A673 (cell line): ENCODE results near the gene AGAP2. TPM values are rescaled to one million over a fixed set of nuclear protein-coding genes. Genes with fewer than 3 reads are reported as not detected.

Source experiments
- BruUV-seq: library from RNA; stranded (reverse); fragments of 400-500 nt; replicated peaks from 2 replicates; lab custom pipeline; 2021; lab: Mats Ljungman, UMichigan
- CTCF ChIA-PET: fragments of 300-600 bp; sonication (Branson Sonifier 250); formaldehyde crosslinking; loops from one replicate; lab custom pipeline; 2022; ENCODE audit warnings: antibody characterized with exemption; lab: Charles Lee
- POLR2A ChIA-PET: fragments of 300-600 bp; sonication (Branson Sonifier 250); formaldehyde crosslinking; loops from one replicate; lab custom pipeline; 2022; ENCODE audit warnings: antibody characterized with exemption; ENCODE audit not compliant: low non-redundant PET; lab: Charles Lee
- DNase-seq: peaks from one replicate; pipeline ENCODE4 v3.0.0-alpha.2; 2015; ENCODE audit warnings: low spot score
- H3K27ac ChIP-seq: fragments of 200-600 bp; sonication (generic); 2 replicates; pipeline ENCODE4 v1.5.1; 2016; ENCODE audit warnings: mixed run types, low read depth, mild to moderate bottlenecking, mixed read lengths, antibody characterized with exemption, low read length; ENCODE audit not compliant: poor library complexity, severe bottlenecking
- H3K27me3 ChIP-seq: fragments of 200-600 bp; sonication (generic); replicated peaks from 2 replicates; pipeline ENCODE4 v1.6.1; 2017; ENCODE audit warnings: mixed run types, low read depth, mild to moderate bottlenecking, mixed read lengths, antibody characterized with exemption, low read length; ENCODE audit not compliant: insufficient read depth, poor library complexity
- H3K36me3 ChIP-seq: fragments of 200-600 bp; sonication (generic); 2 replicates; pipeline ENCODE4 v1.6.1; 2016; ENCODE audit warnings: mixed run types, mild to moderate bottlenecking, mixed read lengths, antibody characterized with exemption, low read length; ENCODE audit not compliant: insufficient read depth, poor library complexity, severe bottlenecking
- H3K4me1 ChIP-seq: fragments of 200-600 bp; sonication (generic); 2 replicates; pipeline ENCODE4 v1.6.1; 2017; ENCODE audit warnings: mixed run types, mild to moderate bottlenecking, mixed read lengths, antibody characterized with exemption, low read length; ENCODE audit not compliant: insufficient read depth, poor library complexity, severe bottlenecking
- H3K4me3 ChIP-seq: fragments of 200-600 bp; sonication (generic); 2 replicates; pipeline ENCODE4 v1.5.1; 2016; ENCODE audit warnings: low read depth, mixed run types, mild to moderate bottlenecking, mixed read lengths, low read length; ENCODE audit not compliant: poor library complexity, severe bottlenecking
- H3K9me3 ChIP-seq: fragments of 200-600 bp; sonication (generic); 2 replicates; pipeline ENCODE4 v1.6.1; 2016; ENCODE audit warnings: mixed run types, low read depth, mild to moderate bottlenecking, mixed read lengths, antibody characterized with exemption, low read length; ENCODE audit not compliant: poor library complexity, severe bottlenecking
- EZH2 ChIP-seq: fragments of 200-600 bp; sonication (generic); IDR thresholded peaks from 2 replicates; pipeline ENCODE4 v1.6.1; 2017; ENCODE audit warnings: borderline replicate concordance, low read depth, mild to moderate bottlenecking, mixed read lengths, antibody characterized with exemption, low read length; ENCODE audit not compliant: poor library complexity, severe bottlenecking
- intact Hi-C: fragments of 100-400 bp; cut with micrococcal nuclease; formaldehyde crosslinking; loops from one replicate; pipeline ENCODE4 v1.10.0; 2022; ENCODE audit not compliant: unreplicated experiment
- total RNA-seq: library from RNA; stranded (reverse); gene quantifications from 2 replicates; pipeline ENCODE4 v1.2.3, GENCODE V29; 2021
- TF ChIP-seq, protein P1 (sequence below): fragments of 300-800, 200-600 bp; sonication (generic); conservative IDR thresholded peaks from 2 replicates; pipeline ENCODE4 v1.5.1; 2017; ENCODE audit warnings: low read depth, mild to moderate bottlenecking, antibody characterized with exemption, low read length, moderate library complexity, mixed read lengths

The AGAP2 gene
- total RNA-seq, 1 experiment from 2014 or later, result 4.0 TPM

DNA sequence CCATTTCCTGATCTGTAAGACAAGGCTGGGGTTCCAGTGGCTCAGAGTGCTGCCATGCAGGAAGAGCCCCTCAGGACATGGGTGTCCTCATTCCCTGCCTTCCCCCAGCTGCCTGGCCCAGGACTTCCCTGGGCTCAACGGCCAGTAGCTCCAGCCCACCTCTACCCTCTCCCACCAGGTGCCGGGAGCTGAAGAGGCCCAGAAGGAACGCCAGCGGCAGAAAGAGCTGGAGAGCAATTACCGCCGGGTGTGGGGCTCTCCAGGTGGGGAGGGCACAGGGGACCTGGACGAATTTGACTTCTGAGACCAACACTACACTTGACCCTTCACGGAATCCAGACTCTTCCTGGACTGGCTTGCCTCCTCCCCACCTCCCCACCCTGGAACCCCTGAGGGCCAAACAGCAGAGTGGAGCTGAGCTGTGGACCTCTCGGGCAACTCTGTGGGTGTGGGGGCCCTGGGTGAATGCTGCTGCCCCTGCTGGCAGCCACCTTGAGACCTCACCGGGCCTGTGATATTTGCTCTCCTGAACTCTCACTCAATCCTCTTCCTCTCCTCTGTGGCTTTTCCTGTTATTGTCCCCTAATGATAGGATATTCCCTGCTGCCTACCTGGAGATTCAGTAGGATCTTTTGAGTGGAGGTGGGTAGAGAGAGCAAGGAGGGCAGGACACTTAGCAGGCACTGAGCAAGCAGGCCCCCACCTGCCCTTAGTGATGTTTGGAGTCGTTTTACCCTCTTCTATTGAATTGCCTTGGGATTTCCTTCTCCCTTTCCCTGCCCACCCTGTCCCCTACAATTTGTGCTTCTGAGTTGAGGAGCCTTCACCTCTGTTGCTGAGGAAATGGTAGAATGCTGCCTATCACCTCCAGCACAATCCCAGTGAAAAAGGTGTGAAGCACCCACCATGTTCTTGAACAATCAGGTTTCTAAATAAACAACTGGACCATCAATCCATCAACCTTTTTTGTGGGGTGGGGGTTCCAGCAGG is 17.6 kb downstream of the AGAP2 start:
- no peak for TF ChIP-seq EZH2
- TF ChIP-seq, protein P1, sequence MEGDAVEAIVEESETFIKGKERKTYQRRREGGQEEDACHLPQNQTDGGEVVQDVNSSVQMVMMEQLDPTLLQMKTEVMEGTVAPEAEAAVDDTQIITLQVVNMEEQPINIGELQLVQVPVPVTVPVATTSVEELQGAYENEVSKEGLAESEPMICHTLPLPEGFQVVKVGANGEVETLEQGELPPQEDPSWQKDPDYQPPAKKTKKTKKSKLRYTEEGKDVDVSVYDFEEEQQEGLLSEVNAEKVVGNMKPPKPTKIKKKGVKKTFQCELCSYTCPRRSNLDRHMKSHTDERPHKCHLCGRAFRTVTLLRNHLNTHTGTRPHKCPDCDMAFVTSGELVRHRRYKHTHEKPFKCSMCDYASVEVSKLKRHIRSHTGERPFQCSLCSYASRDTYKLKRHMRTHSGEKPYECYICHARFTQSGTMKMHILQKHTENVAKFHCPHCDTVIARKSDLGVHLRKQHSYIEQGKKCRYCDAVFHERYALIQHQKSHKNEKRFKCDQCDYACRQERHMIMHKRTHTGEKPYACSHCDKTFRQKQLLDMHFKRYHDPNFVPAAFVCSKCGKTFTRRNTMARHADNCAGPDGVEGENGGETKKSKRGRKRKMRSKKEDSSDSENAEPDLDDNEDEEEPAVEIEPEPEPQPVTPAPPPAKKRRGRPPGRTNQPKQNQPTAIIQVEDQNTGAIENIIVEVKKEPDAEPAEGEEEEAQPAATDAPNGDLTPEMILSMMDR, result no peak
- H3K9me3 ChIP-seq, result no peaks in the 10 kb centered on the region
- BruUV-seq, result TSS peak; percentile 85
- no peak overlapping the region for H3K27ac ChIP-seq
- H3K4me1 ChIP-seq, result no peaks in the 10 kb centered on the region
- intact Hi-C loops, result no loop called here
- ChIA-PET POLR2A (no interaction called here), CTCF (no interaction called here)
- H3K36me3 ChIP-seq, result peaks cover 15% of the 10 kb centered on the region
- H3K4me3 ChIP-seq, result no peak overlapping the region
- H3K27me3 ChIP-seq, result no peaks in the 10 kb centered on the region
- no peak for DNase-seq

DNA sequence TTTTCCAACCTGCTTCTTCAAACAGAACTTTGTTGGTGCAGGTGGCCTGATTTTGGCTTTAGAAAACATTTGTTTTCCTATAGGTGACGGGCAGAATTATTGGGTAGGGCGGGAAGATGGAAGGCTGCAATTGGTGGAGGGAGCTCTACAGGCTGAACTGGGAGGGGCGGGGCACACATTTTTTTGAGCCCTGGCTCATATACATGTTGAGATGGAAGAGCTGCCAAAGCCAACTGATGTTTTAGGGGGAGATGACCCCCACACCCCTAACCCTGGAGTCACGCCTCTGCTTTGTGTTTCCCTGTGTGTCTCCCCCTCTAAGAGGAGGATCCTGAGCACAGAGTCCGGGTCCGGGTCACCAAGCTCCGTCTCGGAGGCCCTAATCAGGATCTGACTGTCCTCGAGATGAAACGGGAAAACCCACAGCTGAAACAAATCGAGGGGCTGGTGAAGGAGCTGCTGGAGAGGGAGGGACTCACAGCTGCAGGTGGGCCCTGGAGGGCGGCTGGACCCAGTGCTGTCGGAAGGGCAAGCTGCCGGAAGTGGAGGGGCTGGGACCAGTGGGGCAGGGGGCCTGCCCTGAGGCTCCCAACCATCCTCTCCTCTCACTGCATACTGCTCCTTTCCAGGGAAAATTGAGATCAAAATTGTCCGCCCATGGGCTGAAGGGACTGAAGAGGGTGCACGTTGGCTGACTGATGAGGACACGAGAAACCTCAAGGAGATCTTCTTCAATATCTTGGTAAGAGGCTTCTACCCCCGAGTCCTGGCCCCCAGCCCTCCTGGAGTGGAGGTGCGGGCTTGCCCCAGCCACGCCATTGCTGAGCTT is 18.6 kb downstream of the AGAP2 start:
- H3K27me3 ChIP-seq, result no peaks in the 10 kb centered on the region
- peaks cover 15% of the 10 kb centered on the region for H3K36me3 ChIP-seq
- BruUV-seq, result no TSS peak
- no peak overlapping the region for H3K27ac ChIP-seq
- DNase-seq, result no peak
- intact Hi-C loops, result no loop called here
- no peak overlapping the region for H3K4me3 ChIP-seq
- TF ChIP-seq EZH2, result no peak
- TF ChIP-seq, protein P1, result no peak
- ChIA-PET POLR2A (no interaction called here), CTCF (no interaction called here)
- no peaks in the 10 kb centered on the region for H3K9me3 ChIP-seq
- no peaks in the 10 kb centered on the region for H3K4me1 ChIP-seq

DNA sequence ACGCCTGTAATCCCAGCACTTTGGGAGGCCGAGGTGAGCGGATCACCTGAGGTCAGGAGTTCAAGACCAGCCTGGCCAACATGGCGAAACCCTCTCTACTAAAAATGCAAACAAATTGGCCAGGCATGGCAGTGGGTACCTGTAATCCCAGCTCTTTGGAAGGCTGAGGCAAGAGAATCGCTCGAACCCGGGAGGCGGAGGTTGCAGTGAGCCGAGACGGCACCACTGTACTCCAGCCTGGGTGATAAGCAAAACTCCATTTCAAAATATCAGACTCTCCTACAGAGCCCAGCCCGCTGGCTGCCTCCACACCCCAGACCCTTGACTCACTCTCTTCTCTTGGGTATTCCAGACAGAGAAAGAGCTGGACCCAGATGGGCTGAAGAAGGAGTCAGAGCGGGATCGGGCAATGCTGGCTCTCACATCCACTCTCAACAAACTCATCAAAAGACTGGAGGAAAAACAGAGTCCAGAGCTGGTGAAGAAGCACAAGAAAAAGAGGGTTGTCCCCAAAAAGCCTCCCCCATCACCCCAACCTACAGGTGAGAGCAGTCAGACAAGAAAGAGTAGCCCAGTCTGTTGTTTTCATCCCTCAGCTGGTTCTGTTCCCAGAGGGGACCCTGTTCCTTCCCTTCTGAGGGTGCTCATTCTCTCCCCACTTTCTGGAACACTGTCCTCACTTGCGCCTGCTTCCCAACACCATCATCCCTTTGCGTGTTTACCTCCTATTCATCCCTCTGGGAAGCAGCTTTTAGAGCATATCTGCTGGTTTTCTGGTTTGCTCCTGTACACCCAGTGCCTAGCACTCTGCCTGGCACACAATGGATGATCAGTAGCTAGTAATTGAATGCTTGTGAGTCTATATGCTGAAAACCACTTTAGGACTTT is 19.7 kb downstream of the AGAP2 start:
- no peak for DNase-seq
- CTCF ChIA-PET, result no interaction called here
- POLR2A ChIA-PET, result no interaction called here
- no peaks in the 10 kb centered on the region for H3K27me3 ChIP-seq
- peaks cover 15% of the 10 kb centered on the region for H3K36me3 ChIP-seq
- no peak overlapping the region for H3K27ac ChIP-seq
- intact Hi-C loops, result no loop called here
- no peak for TF ChIP-seq EZH2
- TF ChIP-seq, protein P1, result no peak
- H3K4me1 ChIP-seq, result no peaks in the 10 kb centered on the region
- no peak overlapping the region for H3K4me3 ChIP-seq
- no TSS peak for BruUV-seq
- no peaks in the 10 kb centered on the region for H3K9me3 ChIP-seq
